Loucy (cell line): Measurements from ENCODE around the gene GDPD5.

Experiments
- H2AFZ ChIP-seq: fragments of 200-600 bp; sonication (generic); 2 replicates; pipeline ENCODE4 v1.6.0; 2016; ENCODE audit warnings: antibody characterized with exemption, mild to moderate bottlenecking, low read length, moderate library complexity
- H3F3A ChIP-seq: fragments of 200-600 bp; 2 replicates; pipeline ENCODE4 v1.6.0; 2016; ENCODE audit warnings: antibody characterized with exemption, low read depth, mild to moderate bottlenecking
- H3K27me3 ChIP-seq: fragments of 200-600 bp; sonication (generic); 2 replicates; pipeline ENCODE4 v1.6.1; 2014; ENCODE audit warnings: low read length, mild to moderate bottlenecking; ENCODE audit not compliant: insufficient read depth, poor library complexity, severe bottlenecking
- H3K36me3 ChIP-seq: fragments of 200-600 bp; sonication (generic); 2 replicates; pipeline ENCODE4 v1.6.1; 2016; ENCODE audit warnings: low read length; ENCODE audit not compliant: insufficient read depth
- H3K4me1 ChIP-seq: fragments of 200-600 bp; sonication (generic); 2 replicates; pipeline ENCODE4 v1.5.1; 2014; ENCODE audit warnings: low read length, mild to moderate bottlenecking; ENCODE audit not compliant: insufficient read depth, poor library complexity, severe bottlenecking
- H3K4me2 ChIP-seq: fragments of 200-600 bp; sonication (generic); 2 replicates; pipeline ENCODE4 v1.6.0; 2014; ENCODE audit warnings: antibody characterized with exemption, low read length, low read depth, mild to moderate bottlenecking; ENCODE audit not compliant: poor library complexity, severe bottlenecking
- H3K4me3 ChIP-seq: fragments of 200-600 bp; sonication (generic); 2 replicates; pipeline ENCODE4 v1.5.1; 2014; ENCODE audit warnings: low read length, mild to moderate bottlenecking, mixed read lengths; ENCODE audit not compliant: poor library complexity, severe bottlenecking
- H3K79me2 ChIP-seq: fragments of 200-600 bp; sonication (generic); 2 replicates; pipeline ENCODE4 v1.6.1; 2014; ENCODE audit warnings: low read length; ENCODE audit not compliant: insufficient read depth
- H3K9ac ChIP-seq: fragments of 200-600 bp; sonication (generic); 2 replicates; pipeline ENCODE4 v1.6.0; 2014; ENCODE audit warnings: mild to moderate bottlenecking, low read depth, low read length, moderate library complexity; ENCODE audit not compliant: poor library complexity, severe bottlenecking
- H3K9me2 ChIP-seq: fragments of 200-600 bp; sonication (generic); replicated peaks from 2 replicates; pipeline ENCODE4 v1.6.1; 2016; ENCODE audit warnings: low read depth, low read length, mixed read lengths
- H3K9me3 ChIP-seq: fragments of 200-600 bp; sonication (generic); 2 replicates; pipeline ENCODE4 v1.6.1; 2014; ENCODE audit warnings: mild to moderate bottlenecking, antibody characterized with exemption, low read length, low read depth; ENCODE audit not compliant: insufficient read depth
- H4K20me1 ChIP-seq: fragments of 200-600 bp; sonication (generic); 2 replicates; pipeline ENCODE4 v1.6.0; 2014; ENCODE audit warnings: antibody characterized with exemption, low read length, mild to moderate bottlenecking; ENCODE audit not compliant: insufficient read depth, poor library complexity, severe bottlenecking
- EZH2phosphoT487 ChIP-seq: fragments of 200-600 bp; IDR thresholded peaks from 2 replicates; pipeline ENCODE4 v1.6.1; 2018; ENCODE audit warnings: antibody characterized with exemption, mild to moderate bottlenecking, moderate library complexity, borderline replicate concordance
- TF ChIP-seq, protein P1 (sequence below): fragments of 200-600 bp; sonication (generic); conservative IDR thresholded peaks from 2 replicates; pipeline ENCODE4 v1.5.1; 2014; ENCODE audit warnings: mild to moderate bottlenecking, antibody characterized with exemption, low read length

Gene GDPD5

DNA sequence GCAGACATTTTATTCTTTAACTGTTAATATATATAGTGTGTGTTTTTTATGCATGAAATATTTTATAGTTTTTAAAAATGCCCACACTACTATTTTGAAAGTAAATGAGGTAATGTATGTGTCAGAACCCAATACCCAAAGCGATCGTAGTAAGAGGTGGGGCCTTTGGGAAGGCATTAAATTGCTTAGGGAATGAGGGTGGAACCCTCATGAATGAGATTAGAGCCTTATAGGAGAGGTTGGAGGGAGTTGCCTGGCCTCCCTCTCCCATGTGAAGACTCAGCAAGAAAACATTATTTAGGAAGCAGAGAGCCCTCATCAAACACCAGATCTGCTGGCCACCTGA, 103.9 kb downstream of the GDPD5 start:
- H3K9ac ChIP-seq, result no peak overlapping the region
- H3K36me3 ChIP-seq, result no peaks in the 10 kb centered on the region
- no peaks in the 10 kb centered on the region for H3F3A ChIP-seq
- TF ChIP-seq, protein P1, sequence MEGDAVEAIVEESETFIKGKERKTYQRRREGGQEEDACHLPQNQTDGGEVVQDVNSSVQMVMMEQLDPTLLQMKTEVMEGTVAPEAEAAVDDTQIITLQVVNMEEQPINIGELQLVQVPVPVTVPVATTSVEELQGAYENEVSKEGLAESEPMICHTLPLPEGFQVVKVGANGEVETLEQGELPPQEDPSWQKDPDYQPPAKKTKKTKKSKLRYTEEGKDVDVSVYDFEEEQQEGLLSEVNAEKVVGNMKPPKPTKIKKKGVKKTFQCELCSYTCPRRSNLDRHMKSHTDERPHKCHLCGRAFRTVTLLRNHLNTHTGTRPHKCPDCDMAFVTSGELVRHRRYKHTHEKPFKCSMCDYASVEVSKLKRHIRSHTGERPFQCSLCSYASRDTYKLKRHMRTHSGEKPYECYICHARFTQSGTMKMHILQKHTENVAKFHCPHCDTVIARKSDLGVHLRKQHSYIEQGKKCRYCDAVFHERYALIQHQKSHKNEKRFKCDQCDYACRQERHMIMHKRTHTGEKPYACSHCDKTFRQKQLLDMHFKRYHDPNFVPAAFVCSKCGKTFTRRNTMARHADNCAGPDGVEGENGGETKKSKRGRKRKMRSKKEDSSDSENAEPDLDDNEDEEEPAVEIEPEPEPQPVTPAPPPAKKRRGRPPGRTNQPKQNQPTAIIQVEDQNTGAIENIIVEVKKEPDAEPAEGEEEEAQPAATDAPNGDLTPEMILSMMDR, result no peak
- no peak for TF ChIP-seq EZH2phosphoT487
- no peak overlapping the region for H3K4me2 ChIP-seq
- H3K4me3 ChIP-seq, result no peak overlapping the region
- H3K9me2 ChIP-seq, result no peaks in the 10 kb centered on the region
- no peaks in the 10 kb centered on the region for H3K27me3 ChIP-seq
- no peak overlapping the region for H2AFZ ChIP-seq
- H4K20me1 ChIP-seq, result no peaks in the 10 kb centered on the region
- no peaks in the 10 kb centered on the region for H3K79me2 ChIP-seq
- H3K4me1 ChIP-seq, result no peaks in the 10 kb centered on the region
- H3K9me3 ChIP-seq, result no peaks in the 10 kb centered on the region

DNA sequence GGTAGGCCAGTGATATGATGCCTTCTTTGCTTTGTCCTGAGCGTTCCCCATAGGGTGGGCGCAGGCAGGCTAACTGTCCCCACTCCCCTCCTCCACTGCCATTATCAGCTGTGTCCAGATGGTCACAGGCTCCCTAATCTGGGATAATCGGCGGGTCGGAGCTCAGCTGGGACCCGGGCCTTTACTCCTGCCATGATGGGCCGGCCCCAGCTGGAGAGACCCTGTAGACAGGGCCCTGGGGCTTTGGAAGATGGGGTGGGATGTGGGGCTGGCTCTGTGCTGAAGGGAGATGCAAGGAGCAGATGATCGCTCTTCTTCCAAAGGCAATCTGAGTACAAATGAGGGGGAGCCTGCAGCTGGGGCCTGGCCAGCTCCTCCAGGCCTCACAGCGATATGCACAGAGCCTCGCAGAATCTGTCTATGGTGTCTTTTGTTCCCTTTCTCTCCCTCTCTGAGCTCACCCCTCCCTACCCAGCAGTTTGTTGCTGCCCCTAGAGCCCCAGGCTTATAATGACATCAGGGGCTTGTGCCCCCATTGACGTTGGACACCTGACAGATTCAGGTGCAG, 104.6 kb downstream of the GDPD5 start:
- Histone ChIP-seq H3K9ac (no peak overlapping the region), H3K4me1 (no peaks in the 10 kb centered on the region), H3K36me3 (no peaks in the 10 kb centered on the region), H3K4me2 (no peak overlapping the region), H3K9me3 (no peaks in the 10 kb centered on the region), H3K9me2 (no peaks in the 10 kb centered on the region), H3F3A (no peaks in the 10 kb centered on the region), H4K20me1 (no peaks in the 10 kb centered on the region), H3K27me3 (no peaks in the 10 kb centered on the region), H2AFZ (no peak overlapping the region), H3K4me3 (no peak overlapping the region), H3K79me2 (no peaks in the 10 kb centered on the region)
- TF ChIP-seq EZH2phosphoT487, result no peak
- TF ChIP-seq, protein P1, result no peak

DNA sequence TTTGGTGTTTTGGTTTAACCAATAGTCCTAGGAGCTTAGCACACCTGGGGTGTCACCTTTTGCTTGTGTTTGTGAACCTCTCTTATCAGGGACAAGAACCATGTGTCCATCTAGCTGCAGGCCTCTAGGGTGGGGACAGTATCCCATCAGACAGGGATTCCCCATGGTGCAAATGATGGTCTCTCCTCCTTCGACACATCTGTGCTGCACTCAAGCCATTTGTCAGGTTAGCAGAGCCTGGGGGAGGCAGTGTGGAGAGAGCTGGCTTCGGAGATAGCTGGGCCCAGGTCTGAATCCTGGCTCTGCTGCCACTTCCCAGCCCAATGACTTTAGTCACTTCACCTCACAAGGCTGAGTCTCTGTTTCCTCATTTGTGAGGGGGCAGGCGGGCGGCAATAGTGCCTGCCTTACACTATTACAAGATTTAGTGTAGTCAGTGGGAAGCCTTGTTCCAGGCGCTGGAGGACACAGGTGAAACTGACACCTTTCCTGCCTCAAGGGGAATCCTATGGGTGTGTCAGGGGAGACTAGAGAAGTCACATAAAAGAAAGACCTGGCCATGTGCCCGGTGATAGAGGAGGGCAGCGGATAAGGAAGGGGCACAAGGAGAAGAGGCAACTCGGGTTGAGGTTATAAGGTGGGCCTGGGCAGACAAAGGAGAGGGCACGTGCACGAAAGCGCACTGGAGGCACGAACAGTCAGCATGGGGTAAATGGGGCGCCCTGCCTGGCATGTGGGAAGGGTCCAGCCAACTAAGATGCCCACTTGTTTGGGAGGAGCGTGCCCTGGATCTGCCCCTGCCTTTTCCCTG, 105.3 kb downstream of the GDPD5 start:
- Histone ChIP-seq H3K27me3 (no peaks in the 10 kb centered on the region), H2AFZ (no peak overlapping the region), H3F3A (no peaks in the 10 kb centered on the region), H3K9me3 (no peaks in the 10 kb centered on the region), H3K9ac (no peak overlapping the region), H3K79me2 (no peaks in the 10 kb centered on the region), H3K4me1 (no peaks in the 10 kb centered on the region), H3K4me2 (no peak overlapping the region), H3K4me3 (no peak overlapping the region), H3K9me2 (no peaks in the 10 kb centered on the region), H4K20me1 (no peaks in the 10 kb centered on the region), H3K36me3 (no peaks in the 10 kb centered on the region)
- TF ChIP-seq, protein P1, result no peak
- no peak for TF ChIP-seq EZH2phosphoT487
